ENCODE data around the gene TMEM145. TPM values are rescaled to one million over a fixed set of nuclear protein-coding genes. Genes with fewer than 3 reads are reported as not detected.
A peak's percentile ranks its signal among the peaks of the same experiment; 100 is the strongest.

Gene TMEM145
- total and polyA plus RNA-seq, 9 of the 15 experiments (the other 6 are each of a cell fraction or from before 2014, with no cell fraction given), result 0.80 to 5.5 (median 1.9) TPM; not detected in 3

DNA sequence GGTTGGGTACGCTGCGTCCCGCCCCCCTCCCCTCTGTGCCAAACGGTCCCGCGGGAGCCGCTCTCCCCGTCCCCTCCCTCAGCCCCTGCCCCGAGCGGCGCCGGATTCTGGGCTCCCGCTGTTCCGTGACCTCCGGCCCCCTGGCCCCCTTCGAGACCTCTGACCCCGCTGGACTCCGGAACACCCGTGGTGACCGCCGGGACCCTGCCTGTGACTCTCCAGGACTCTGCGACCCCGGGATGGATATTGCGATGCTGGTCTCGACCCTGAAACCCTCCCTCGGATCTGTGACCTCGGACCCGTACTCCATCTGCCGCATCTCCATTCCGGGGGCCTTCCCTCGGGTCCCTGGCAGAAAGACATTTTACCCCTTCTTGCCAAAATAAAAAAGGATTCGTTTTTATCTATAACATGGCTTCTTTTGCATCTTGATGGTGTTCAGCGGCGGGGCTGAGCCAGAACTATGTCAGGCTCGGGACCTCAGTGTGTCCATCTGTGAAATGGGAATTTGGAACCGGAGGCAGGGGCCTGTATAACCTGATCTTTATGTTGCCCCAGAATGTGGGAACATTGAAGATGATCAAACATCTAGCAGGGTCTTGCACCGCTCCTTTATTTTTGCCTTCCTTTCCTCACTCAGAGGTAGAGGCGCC, 11.7 kb downstream of the TMEM145 start (continued):
- TF ChIP-seq, protein P1, sequence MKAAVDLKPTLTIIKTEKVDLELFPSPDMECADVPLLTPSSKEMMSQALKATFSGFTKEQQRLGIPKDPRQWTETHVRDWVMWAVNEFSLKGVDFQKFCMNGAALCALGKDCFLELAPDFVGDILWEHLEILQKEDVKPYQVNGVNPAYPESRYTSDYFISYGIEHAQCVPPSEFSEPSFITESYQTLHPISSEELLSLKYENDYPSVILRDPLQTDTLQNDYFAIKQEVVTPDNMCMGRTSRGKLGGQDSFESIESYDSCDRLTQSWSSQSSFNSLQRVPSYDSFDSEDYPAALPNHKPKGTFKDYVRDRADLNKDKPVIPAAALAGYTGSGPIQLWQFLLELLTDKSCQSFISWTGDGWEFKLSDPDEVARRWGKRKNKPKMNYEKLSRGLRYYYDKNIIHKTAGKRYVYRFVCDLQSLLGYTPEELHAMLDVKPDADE (conservative IDR thresholded peaks at IDR 0.05; ENCODE audit: control insufficient read depth, low read depth, low read length), result no peak
- TF ChIP-seq, protein P2, sequence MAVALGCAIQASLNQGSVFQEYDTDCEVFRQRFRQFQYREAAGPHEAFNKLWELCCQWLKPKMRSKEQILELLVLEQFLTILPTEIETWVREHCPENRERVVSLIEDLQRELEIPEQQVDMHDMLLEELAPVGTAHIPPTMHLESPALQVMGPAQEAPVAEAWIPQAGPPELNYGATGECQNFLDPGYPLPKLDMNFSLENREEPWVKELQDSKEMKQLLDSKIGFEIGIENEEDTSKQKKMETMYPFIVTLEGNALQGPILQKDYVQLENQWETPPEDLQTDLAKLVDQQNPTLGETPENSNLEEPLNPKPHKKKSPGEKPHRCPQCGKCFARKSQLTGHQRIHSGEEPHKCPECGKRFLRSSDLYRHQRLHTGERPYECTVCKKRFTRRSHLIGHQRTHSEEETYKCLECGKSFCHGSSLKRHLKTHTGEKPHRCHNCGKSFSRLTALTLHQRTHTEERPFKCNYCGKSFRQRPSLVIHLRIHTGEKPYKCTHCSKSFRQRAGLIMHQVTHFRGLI (CRISPR knock-in tag; IDR thresholded peaks at IDR 0.05), result no peak
- no peak for TF ChIP-seq ZNF146 (CRISPR knock-in tag; IDR thresholded peaks at IDR 0.05; ENCODE audit: unreplicated experiment)
- TF ChIP-seq, protein P3, sequence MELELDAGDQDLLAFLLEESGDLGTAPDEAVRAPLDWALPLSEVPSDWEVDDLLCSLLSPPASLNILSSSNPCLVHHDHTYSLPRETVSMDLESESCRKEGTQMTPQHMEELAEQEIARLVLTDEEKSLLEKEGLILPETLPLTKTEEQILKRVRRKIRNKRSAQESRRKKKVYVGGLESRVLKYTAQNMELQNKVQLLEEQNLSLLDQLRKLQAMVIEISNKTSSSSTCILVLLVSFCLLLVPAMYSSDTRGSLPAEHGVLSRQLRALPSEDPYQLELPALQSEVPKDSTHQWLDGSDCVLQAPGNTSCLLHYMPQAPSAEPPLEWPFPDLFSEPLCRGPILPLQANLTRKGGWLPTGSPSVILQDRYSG (tag; conservative IDR thresholded peaks at IDR 0.05; ENCODE audit: low read depth), result no peak
- TF ChIP-seq ESRRA (IDR thresholded peaks at IDR 0.05; ENCODE audit: borderline replicate concordance, low read depth), result 0 out of 2 replicates have a peak, but pooled peaks have one; percentile 72
- no peak for TF ChIP-seq ZNF23 (CRISPR knock-in tag; IDR thresholded peaks at IDR 0.05)
- TF ChIP-seq, protein P4, sequence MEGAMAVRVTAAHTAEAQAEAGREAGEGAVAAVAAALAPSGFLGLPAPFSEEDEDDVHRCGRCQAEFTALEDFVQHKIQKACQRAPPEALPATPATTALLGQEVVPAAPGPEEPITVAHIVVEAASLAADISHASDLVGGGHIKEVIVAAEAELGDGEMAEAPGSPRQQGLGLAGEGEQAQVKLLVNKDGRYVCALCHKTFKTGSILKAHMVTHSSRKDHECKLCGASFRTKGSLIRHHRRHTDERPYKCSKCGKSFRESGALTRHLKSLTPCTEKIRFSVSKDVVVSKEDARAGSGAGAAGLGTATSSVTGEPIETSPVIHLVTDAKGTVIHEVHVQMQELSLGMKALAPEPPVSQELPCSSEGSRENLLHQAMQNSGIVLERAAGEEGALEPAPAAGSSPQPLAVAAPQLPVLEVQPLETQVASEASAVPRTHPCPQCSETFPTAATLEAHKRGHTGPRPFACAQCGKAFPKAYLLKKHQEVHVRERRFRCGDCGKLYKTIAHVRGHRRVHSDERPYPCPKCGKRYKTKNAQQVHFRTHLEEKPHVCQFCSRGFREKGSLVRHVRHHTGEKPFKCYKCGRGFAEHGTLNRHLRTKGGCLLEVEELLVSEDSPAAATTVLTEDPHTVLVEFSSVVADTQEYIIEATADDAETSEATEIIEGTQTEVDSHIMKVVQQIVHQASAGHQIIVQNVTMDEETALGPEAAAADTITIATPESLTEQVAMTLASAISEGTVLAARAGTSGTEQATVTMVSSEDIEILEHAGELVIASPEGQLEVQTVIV (CRISPR knock-in tag; IDR thresholded peaks at IDR 0.05; ENCODE audit: borderline replicate concordance), result no peak
- TF ChIP-seq ZFP1 (CRISPR knock-in tag; IDR thresholded peaks at IDR 0.05), result no peak
- TF ChIP-seq ZNF644 (tag; IDR thresholded peaks at IDR 0.05; ENCODE audit: low read depth), result no peak
- TF ChIP-seq, protein P5, sequence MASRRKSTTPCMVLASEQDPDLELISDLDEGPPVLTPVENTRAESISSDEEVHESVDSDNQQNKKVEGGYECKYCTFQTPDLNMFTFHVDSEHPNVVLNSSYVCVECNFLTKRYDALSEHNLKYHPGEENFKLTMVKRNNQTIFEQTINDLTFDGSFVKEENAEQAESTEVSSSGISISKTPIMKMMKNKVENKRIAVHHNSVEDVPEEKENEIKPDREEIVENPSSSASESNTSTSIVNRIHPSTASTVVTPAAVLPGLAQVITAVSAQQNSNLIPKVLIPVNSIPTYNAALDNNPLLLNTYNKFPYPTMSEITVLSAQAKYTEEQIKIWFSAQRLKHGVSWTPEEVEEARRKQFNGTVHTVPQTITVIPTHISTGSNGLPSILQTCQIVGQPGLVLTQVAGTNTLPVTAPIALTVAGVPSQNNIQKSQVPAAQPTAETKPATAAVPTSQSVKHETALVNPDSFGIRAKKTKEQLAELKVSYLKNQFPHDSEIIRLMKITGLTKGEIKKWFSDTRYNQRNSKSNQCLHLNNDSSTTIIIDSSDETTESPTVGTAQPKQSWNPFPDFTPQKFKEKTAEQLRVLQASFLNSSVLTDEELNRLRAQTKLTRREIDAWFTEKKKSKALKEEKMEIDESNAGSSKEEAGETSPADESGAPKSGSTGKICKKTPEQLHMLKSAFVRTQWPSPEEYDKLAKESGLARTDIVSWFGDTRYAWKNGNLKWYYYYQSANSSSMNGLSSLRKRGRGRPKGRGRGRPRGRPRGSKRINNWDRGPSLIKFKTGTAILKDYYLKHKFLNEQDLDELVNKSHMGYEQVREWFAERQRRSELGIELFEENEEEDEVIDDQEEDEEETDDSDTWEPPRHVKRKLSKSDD (conservative IDR thresholded peaks at IDR 0.05; ENCODE audit: low read length), result no peak
- no peak for TF ChIP-seq HNRNPLL (IDR thresholded peaks at IDR 0.05; ENCODE audit: low read depth, low read length, poor library complexity, severe bottlenecking)
- TF ChIP-seq, protein P6, sequence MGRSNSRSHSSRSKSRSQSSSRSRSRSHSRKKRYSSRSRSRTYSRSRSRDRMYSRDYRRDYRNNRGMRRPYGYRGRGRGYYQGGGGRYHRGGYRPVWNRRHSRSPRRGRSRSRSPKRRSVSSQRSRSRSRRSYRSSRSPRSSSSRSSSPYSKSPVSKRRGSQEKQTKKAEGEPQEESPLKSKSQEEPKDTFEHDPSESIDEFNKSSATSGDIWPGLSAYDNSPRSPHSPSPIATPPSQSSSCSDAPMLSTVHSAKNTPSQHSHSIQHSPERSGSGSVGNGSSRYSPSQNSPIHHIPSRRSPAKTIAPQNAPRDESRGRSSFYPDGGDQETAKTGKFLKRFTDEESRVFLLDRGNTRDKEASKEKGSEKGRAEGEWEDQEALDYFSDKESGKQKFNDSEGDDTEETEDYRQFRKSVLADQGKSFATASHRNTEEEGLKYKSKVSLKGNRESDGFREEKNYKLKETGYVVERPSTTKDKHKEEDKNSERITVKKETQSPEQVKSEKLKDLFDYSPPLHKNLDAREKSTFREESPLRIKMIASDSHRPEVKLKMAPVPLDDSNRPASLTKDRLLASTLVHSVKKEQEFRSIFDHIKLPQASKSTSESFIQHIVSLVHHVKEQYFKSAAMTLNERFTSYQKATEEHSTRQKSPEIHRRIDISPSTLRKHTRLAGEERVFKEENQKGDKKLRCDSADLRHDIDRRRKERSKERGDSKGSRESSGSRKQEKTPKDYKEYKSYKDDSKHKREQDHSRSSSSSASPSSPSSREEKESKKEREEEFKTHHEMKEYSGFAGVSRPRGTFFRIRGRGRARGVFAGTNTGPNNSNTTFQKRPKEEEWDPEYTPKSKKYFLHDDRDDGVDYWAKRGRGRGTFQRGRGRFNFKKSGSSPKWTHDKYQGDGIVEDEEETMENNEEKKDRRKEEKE (IDR thresholded peaks at IDR 0.05; ENCODE audit: borderline replicate concordance in 1 of 2, control insufficient read depth in 1 of 2, low read depth in 2 of 2, low read length in 1 of 2), result 0 out of 4 replicates have a peak, but pooled peaks of 1 of the 2 experiments have one; percentile 30

Measured in K562 (cell line).